HG03280 (cell line): ENCODE results near the gene TMEM154.

Experiments used
- ATAC-seq: cut with Tn5 transposase; IDR thresholded peaks from one replicate; pipeline ENCODE4 v1.9.1; 2021; ENCODE audit warnings: mild to moderate bottlenecking, moderate library complexity; ENCODE audit not compliant: unreplicated experiment

TMEM154 gene

GRCh38 chr4:152679414-152680281 lies at the start of gene TMEM154:
Gene TMEM154 (minus strand): TSS chr4:152679997. CDS start chr4:152679933, 64 bp downstream.
- ATAC-seq = peak; percentile 63

- no peak for ATAC-seq
Observed at GRCh38 chr4:152729466-152729865, 49.7 kb upstream of the TMEM154 start.

- no peak for ATAC-seq
Observed at GRCh38 chr4:152728343-152728742, 48.5 kb upstream of the TMEM154 start.

GRCh38 chr4:152727784-152728183 lies 48.0 kb upstream of the TMEM154 start:
- ATAC-seq = no peak

- ATAC-seq = no peak
Observed at GRCh38 chr4:152724494-152724893, 44.7 kb upstream of the TMEM154 start.

- ATAC-seq = no peak
Observed at GRCh38 chr4:152723236-152723635, 43.4 kb upstream of the TMEM154 start.

- no peak for ATAC-seq
Observed at GRCh38 chr4:152719801-152720556, 40.2 kb upstream of the TMEM154 start.

- no peak for ATAC-seq
Observed at GRCh38 chr4:152719291-152719690, 39.5 kb upstream of the TMEM154 start.

- ATAC-seq = no peak
Observed at GRCh38 chr4:152715076-152715475, 35.3 kb upstream of the TMEM154 start.

- ATAC-seq = no peak
Observed at GRCh38 chr4:152713951-152714705, 34.3 kb upstream of the TMEM154 start.

- ATAC-seq = peak; percentile 63
Observed at GRCh38 chr4:152709675-152710438, 30.1 kb upstream of the TMEM154 start.

GRCh38 chr4:152708796-152709195 lies 29.0 kb upstream of the TMEM154 start:
- ATAC-seq = no peak

GRCh38 chr4:152708361-152708760 lies 28.6 kb upstream of the TMEM154 start:
- no peak for ATAC-seq

- ATAC-seq = no peak
Observed at GRCh38 chr4:152707632-152708031, 27.8 kb upstream of the TMEM154 start.

GRCh38 chr4:152705903-152706302 lies 26.1 kb upstream of the TMEM154 start:
- ATAC-seq = no peak

- no peak for ATAC-seq
Observed at GRCh38 chr4:152704788-152705187, 25.0 kb upstream of the TMEM154 start.

- ATAC-seq = no peak
Observed at GRCh38 chr4:152700151-152700550, 20.4 kb upstream of the TMEM154 start.

- no peak for ATAC-seq
Observed at GRCh38 chr4:152699313-152699712, 19.5 kb upstream of the TMEM154 start.

- ATAC-seq = no peak
Observed at GRCh38 chr4:152698089-152698499, 18.3 kb upstream of the TMEM154 start.

GRCh38 chr4:152697284-152698088 lies 17.7 kb upstream of the TMEM154 start:
- ATAC-seq = peak; percentile 5
